ENCODE results near the gene CD247. TPM values are rescaled to one million over a fixed set of nuclear protein-coding genes. Genes with fewer than 3 reads are reported as not detected.

Gene CD247
- total RNA-seq, 1 experiment from 2014 or later = not detected

GRCh38 chr1:167460836-167461235 lies 57.5 kb downstream of the CD247 start:
- Histone ChIP-seq H3K27ac (ENCODE audit: low read length) (no peak overlapping the region), H3K9me2 (replicated peaks; ENCODE audit: low read length) (no peaks in the 10 kb centered on the region), H2AFZ (ENCODE audit: low read length) (no peak overlapping the region), H3K4me1 (ENCODE audit: insufficient read depth, low read length) (no peaks in the 10 kb centered on the region), H4K20me1 (ENCODE audit: low read length) (no peaks in the 10 kb centered on the region), H3K79me2 (ENCODE audit: low read length) (no peaks in the 10 kb centered on the region), H3K27me3 (ENCODE audit: low read length) (no peaks in the 10 kb centered on the region; the same call in 1 of the 2 replicates), H3K9me3 (ENCODE audit: low read length) (no peaks in the 10 kb centered on the region), H3K36me3 (ENCODE audit: low read depth, low read length) (no peaks in the 10 kb centered on the region), H3K4me3 (ENCODE audit: low read length) (no peak overlapping the region), H3K9ac (ENCODE audit: low read length) (no peak overlapping the region), H3F3A (ENCODE audit: low read length, unreplicated experiment) (no peaks in the 10 kb centered on the region), H3K4me2 (ENCODE audit: low read length) (no peak overlapping the region)
- ATAC-seq (no peak), DNase-seq (no peak)
- no TSS peak for BruUV-seq (replicated peaks)
- ChIA-PET POLR2A (ENCODE audit: unreplicated experiment) (no interaction called here), CTCF (no interaction called here)
- intact Hi-C loops (cut with micrococcal nuclease) = no loop called here
- TF ChIP-seq EZH2phosphoT487 (IDR thresholded peaks at IDR 0.05; ENCODE audit: borderline replicate concordance, low read length) (no peak), EZH2 (IDR thresholded peaks at IDR 0.05; ENCODE audit: low read length, unreplicated experiment) (no peak), CTCF (conservative IDR thresholded peaks at IDR 0.05; ENCODE audit: low read depth, low read length) (no peak)

DNA sequence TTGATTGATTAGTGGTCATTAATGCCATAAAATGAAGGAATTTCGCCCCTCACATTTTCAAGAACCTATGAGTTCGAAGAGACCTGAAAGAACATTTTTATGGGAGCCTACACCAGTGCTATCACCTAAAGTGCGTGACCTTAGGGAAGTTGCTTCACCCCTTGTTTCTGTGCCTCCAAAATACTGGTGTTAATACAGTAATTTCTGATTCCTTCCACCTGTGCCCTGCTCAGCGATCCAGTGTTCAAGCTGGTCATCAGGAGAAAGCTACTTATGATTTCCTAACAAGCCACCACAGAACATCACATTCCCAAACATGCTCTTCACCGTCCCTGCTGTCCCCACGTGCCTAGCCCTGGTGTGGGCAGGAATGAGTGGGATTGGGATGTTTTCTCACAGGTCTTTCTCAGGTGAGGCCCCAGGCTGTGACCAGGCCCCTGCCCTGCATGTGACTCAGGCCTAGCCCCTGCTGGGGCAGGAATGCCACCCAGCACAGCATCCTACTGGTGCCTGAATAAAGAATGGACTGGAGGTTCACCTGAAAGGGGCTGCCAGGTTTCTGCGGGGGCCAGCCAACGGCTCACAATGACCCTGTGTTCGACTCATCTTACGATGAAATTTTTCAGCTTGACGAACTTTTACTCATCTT lies 60.3 kb downstream of the CD247 start:
- no peak for TF ChIP-seq EZH2phosphoT487 (IDR thresholded peaks at IDR 0.05; ENCODE audit: borderline replicate concordance, low read length)
- Histone ChIP-seq H2AFZ (ENCODE audit: low read length) (no peak overlapping the region), H3K27ac (ENCODE audit: low read length) (no peak overlapping the region), H3K27me3 (ENCODE audit: low read length) (no peaks in the 10 kb centered on the region; the same call in 1 of the 2 replicates), H3K9me3 (ENCODE audit: low read length) (no peaks in the 10 kb centered on the region), H3K4me3 (ENCODE audit: low read length) (no peak overlapping the region), H3K36me3 (ENCODE audit: low read depth, low read length) (no peaks in the 10 kb centered on the region), H3F3A (ENCODE audit: low read length, unreplicated experiment) (no peaks in the 10 kb centered on the region), H3K9me2 (replicated peaks; ENCODE audit: low read length) (no peaks in the 10 kb centered on the region), H4K20me1 (ENCODE audit: low read length) (no peaks in the 10 kb centered on the region), H3K9ac (ENCODE audit: low read length) (no peak overlapping the region), H3K4me1 (ENCODE audit: insufficient read depth, low read length) (peaks cover 6% of the 10 kb centered on the region; the same call in 1 of the 2 replicates), H3K4me2 (ENCODE audit: low read length) (no peak overlapping the region), H3K79me2 (ENCODE audit: low read length) (no peaks in the 10 kb centered on the region)
- POLR2A ChIA-PET (ENCODE audit: unreplicated experiment) = no interaction called here
- DNase-seq (no peak), ATAC-seq (no peak)
- no TSS peak for BruUV-seq (replicated peaks)
- intact Hi-C loops (cut with micrococcal nuclease) = no loop called here
- CTCF ChIA-PET = no interaction called here

GRCh38 chr1:167456926-167457325 lies 61.4 kb downstream of the CD247 start:
- H3K4me1 ChIP-seq (ENCODE audit: insufficient read depth, low read length) = peaks cover 6% of the 10 kb centered on the region; the same call in 1 of the 2 replicates
- H3K9me3 ChIP-seq (ENCODE audit: low read length) = no peaks in the 10 kb centered on the region
- H3K9me2 ChIP-seq (replicated peaks; ENCODE audit: low read length) = no peaks in the 10 kb centered on the region
- no peaks in the 10 kb centered on the region for H3K36me3 ChIP-seq (ENCODE audit: low read depth, low read length)
- no peaks in the 10 kb centered on the region for H3K79me2 ChIP-seq (ENCODE audit: low read length)
- H3F3A ChIP-seq (ENCODE audit: low read length, unreplicated experiment) = no peaks in the 10 kb centered on the region
- ChIA-PET POLR2A (ENCODE audit: unreplicated experiment) (interaction anchor here (0.7 kb wide), 1 partner anchor 170 kb away, joined by 3 read pairs; no protein-coding TSS in a partner anchor), CTCF (interaction anchor here (1.3 kb wide), 1 partner anchor 76 kb away, joined by 8 read pairs; no protein-coding TSS in a partner anchor)
- H3K27me3 ChIP-seq (ENCODE audit: low read length) = no peaks in the 10 kb centered on the region; the same call in 1 of the 2 replicates
- no peak overlapping the region for H3K4me3 ChIP-seq (ENCODE audit: low read length)
- intact Hi-C loops (cut with micrococcal nuclease) = no loop called here
- no peak overlapping the region for H3K4me2 ChIP-seq (ENCODE audit: low read length)
- H2AFZ ChIP-seq (ENCODE audit: low read length) = no peak overlapping the region
- H3K27ac ChIP-seq (ENCODE audit: low read length) = no peak overlapping the region
- ATAC-seq (no peak), DNase-seq (no peak)
- no peak overlapping the region for H3K9ac ChIP-seq (ENCODE audit: low read length)
- TF ChIP-seq CTCF (conservative IDR thresholded peaks at IDR 0.05; ENCODE audit: low read depth, low read length) (no peak), EZH2 (IDR thresholded peaks at IDR 0.05; ENCODE audit: low read length, unreplicated experiment) (no peak), EZH2phosphoT487 (IDR thresholded peaks at IDR 0.05; ENCODE audit: borderline replicate concordance, low read length) (no peak)
- H4K20me1 ChIP-seq (ENCODE audit: low read length) = no peaks in the 10 kb centered on the region
- no TSS peak for BruUV-seq (replicated peaks)
